Activated CD8-positive, alpha-beta memory T cell treated with anti-CD3 and anti-CD28 coated beads for 48 hours (primary cell): Measurements from ENCODE around the gene SLFN12L.

ENCODE experiments used
- DNase-seq, 3 experiments: peaks; one replicate each; pipeline ENCODE4 v3.0.0-alpha.2; 2020; ENCODE audit warnings: low read depth in 2 of 3, low spot score in 2 of 3

Gene SLFN12L

GRCh38 chr17:35433075-35433894, 104.2 kb downstream of the SLFN12L start:
- peak in 2 of 3 experiments; percentile 14 to 23 for DNase-seq

GRCh38 chr17:35432176-35433074, 105.1 kb downstream of the SLFN12L start, which contains the start of gene SLFN12:
TSS of gene SLFN12 (minus strand) at chr17:35432500. CDS start at chr17:35423028, 9,472 bp downstream.
- no peak for DNase-seq

GRCh38 chr17:35429702-35430101, 107.8 kb downstream of the SLFN12L start:
- no peak for DNase-seq

- DNase-seq, result no peak
Measured at GRCh38 chr17:35428229-35428628, 109.2 kb downstream of the SLFN12L start.

- DNase-seq, result no peak
Measured at GRCh38 chr17:35423761-35424160, 113.7 kb downstream of the SLFN12L start.
